Vagina (tissue), 2 donors: ENCODE measurements around the gene KMT2C.
"Not testable (repeated sequence)": the region's sequence is repeated elsewhere in the genome, so short reads cannot be mapped to it uniquely, and the experiment has no call there.

Experiments used
- POLR2A ChIP-seq, 2 donors: fragments of 450-650 bp; IDR thresholded peaks; one replicate each; pipeline ENCODE4 v1.6.1; 2017; ENCODE audit warnings: antibody characterized with exemption in 2 of 2, mild to moderate bottlenecking in 2 of 2, moderate library complexity in 2 of 2
- POLR2AphosphoS5 ChIP-seq, 2 donors: sonication (generic); formaldehyde crosslinking; IDR thresholded peaks; one replicate each; pipeline ENCODE4 v1.9.0; 2017; ENCODE audit warnings: antibody characterized with exemption in 2 of 2, mild to moderate bottlenecking in 2 of 2, low read depth in 1 of 2; ENCODE audit not compliant: insufficient read depth in 1 of 2
- TF ChIP-seq, protein P1 (sequence below), 3 experiments: fragments of 450-650 bp in 2 of 3; fragments of 200-600 bp in 1 of 3; sonication (generic) in 1 of 3; IDR thresholded peaks; one replicate each; pipeline ENCODE4 v1.5.1; 2017 to 2019; ENCODE audit warnings: antibody characterized with exemption in 3 of 3, mild to moderate bottlenecking in 2 of 3, moderate library complexity in 2 of 3

DNA sequence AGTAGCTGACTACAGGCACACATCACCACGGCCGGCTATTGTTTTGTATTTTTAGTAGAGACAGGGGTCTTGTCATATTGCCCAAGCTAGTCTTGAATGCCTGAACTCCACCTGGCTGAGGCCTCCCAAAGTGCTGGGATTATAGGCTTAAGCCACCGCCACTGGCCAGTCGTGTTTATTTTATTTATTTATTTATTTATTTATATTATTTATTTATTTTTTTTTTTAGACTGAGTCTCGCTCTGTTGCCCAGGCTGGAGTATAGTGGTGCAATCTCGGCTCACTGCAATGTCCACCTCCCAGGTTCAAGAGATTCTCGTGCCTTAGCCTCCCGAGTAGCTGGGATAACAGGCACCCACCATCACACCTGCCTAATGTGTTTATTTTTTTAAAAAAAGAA lies 6.0 kb upstream of the KMT2C start:
- TF ChIP-seq, protein P1, sequence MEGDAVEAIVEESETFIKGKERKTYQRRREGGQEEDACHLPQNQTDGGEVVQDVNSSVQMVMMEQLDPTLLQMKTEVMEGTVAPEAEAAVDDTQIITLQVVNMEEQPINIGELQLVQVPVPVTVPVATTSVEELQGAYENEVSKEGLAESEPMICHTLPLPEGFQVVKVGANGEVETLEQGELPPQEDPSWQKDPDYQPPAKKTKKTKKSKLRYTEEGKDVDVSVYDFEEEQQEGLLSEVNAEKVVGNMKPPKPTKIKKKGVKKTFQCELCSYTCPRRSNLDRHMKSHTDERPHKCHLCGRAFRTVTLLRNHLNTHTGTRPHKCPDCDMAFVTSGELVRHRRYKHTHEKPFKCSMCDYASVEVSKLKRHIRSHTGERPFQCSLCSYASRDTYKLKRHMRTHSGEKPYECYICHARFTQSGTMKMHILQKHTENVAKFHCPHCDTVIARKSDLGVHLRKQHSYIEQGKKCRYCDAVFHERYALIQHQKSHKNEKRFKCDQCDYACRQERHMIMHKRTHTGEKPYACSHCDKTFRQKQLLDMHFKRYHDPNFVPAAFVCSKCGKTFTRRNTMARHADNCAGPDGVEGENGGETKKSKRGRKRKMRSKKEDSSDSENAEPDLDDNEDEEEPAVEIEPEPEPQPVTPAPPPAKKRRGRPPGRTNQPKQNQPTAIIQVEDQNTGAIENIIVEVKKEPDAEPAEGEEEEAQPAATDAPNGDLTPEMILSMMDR (IDR thresholded peaks at IDR 0.05), result not testable (repeated sequence)
- TF ChIP-seq POLR2A (IDR thresholded peaks at IDR 0.05); POLR2AphosphoS5 (IDR thresholded peaks at IDR 0.05; ENCODE audit: insufficient read depth in 1 of 2, low read depth in 1 of 2): not testable (repeated sequence)
